ENCODE results near the gene EFCAB6. TPM values are rescaled to one million over a fixed set of nuclear protein-coding genes. Genes with fewer than 3 reads are reported as not detected.

The EFCAB6 gene
- total and polyA plus RNA-seq, 2 of the 13 experiments (the other 11 are each of a cell fraction or from before 2014, with no cell fraction given), result not detected

GRCh38 chr22:43515902-43516301 lies 296.2 kb downstream of the EFCAB6 start:
- Histone ChIP-seq H4K20me1 (ENCODE audit: insufficient read depth, low read length) (no peaks in the 10 kb centered on the region), H3K9ac (ENCODE audit: insufficient read depth, low read depth, low read length) (no peak overlapping the region), H3K4me3 (replicated peaks in 1 of 3; ENCODE audit: insufficient read depth in 1 of 3, low read depth in 2 of 3, low read length in 3 of 3) (no peak overlapping the region), H3K4me2 (ENCODE audit: low read depth, low read length) (no peak overlapping the region), H3K79me2 (ENCODE audit: insufficient read depth, low read length) (no peaks in the 10 kb centered on the region), H2AFZ (ENCODE audit: low read length) (no peak overlapping the region), H3K27ac (ENCODE audit: extremely low read length, insufficient read depth, low read length) (no peak overlapping the region), H3K27me3 (ENCODE audit: control insufficient read depth in 1 of 2, insufficient read depth in 2 of 2, low read length in 2 of 2) (peaks cover 0 to 1% of the 10 kb centered on the region in 2 experiments; a peak in 1 of 5 replicates), H3K36me3 (replicated peaks in 1 of 2; ENCODE audit: control insufficient read depth in 1 of 2, insufficient read depth in 2 of 2, low read length in 2 of 2) (no peaks in the 10 kb centered on the region), H3K9me3 (ENCODE audit: low read length) (no peaks in the 10 kb centered on the region), H3K4me1 (ENCODE audit: insufficient read depth, low read length) (no peaks in the 10 kb centered on the region)
- CTCF ChIA-PET (ENCODE audit: low intra/inter-chr PET ratio, low total read pairs), result no interaction called here
- no TSS peak for BruUV-seq (replicated peaks)
- in situ Hi-C loops (cut with HindIII; ENCODE audit: extremely low pct_ligation_motif_present, low pct_unique_long_range_greater_than_20kb), result no loop called here
- intact Hi-C loops (cut with micrococcal nuclease; ENCODE audit: unreplicated experiment), result no loop called here
- FAIRE-seq, result no peak
- POLR2A ChIA-PET, result no interaction called here
- 53% methylated on average over 4 of the region's 13 CpGs for WGBS (ENCODE audit: low lambda C conversion rate)
- ATAC-seq, result no peak
- TF ChIP-seq ZNF510 (CRISPR knock-in tag; IDR thresholded peaks at IDR 0.05; ENCODE audit: low read depth) (no peak), RCOR2 (CRISPR knock-in tag; IDR thresholded peaks at IDR 0.05) (no peak), ZNF235 (CRISPR knock-in tag; IDR thresholded peaks at IDR 0.05; ENCODE audit: borderline replicate concordance) (no peak), SMC3 (IDR thresholded peaks at IDR 0.05; ENCODE audit: low read length) (no peak), SAFB2 (CRISPR knock-in tag; IDR thresholded peaks at IDR 0.05; ENCODE audit: borderline replicate concordance, low read depth) (no peak), ZNF512B (CRISPR knock-in tag; IDR thresholded peaks at IDR 0.05; ENCODE audit: borderline replicate concordance) (no peak), ATM (IDR thresholded peaks at IDR 0.05; ENCODE audit: borderline replicate concordance) (no peak), ZMYM2 (CRISPR knock-in tag; IDR thresholded peaks at IDR 0.05) (no peak), IKZF4 (CRISPR knock-in tag; IDR thresholded peaks at IDR 0.05; ENCODE audit: borderline replicate concordance, low read depth, not compliant biosample characterization) (no peak), ZNF557 (CRISPR knock-in tag; IDR thresholded peaks at IDR 0.05) (no peak), ZNF883 (CRISPR knock-in tag; IDR thresholded peaks at IDR 0.05; ENCODE audit: not compliant biosample characterization) (no peak), ZNF737 (CRISPR knock-in tag; IDR thresholded peaks at IDR 0.05; ENCODE audit: borderline replicate concordance) (no peak), MEIS2 (CRISPR knock-in tag; IDR thresholded peaks at IDR 0.05) (no peak), BRF2 (CRISPR knock-in tag; IDR thresholded peaks at IDR 0.05) (no peak), ZNF562 (CRISPR knock-in tag; IDR thresholded peaks at IDR 0.05; ENCODE audit: borderline replicate concordance) (no peak), ZNF468 (CRISPR knock-in tag; IDR thresholded peaks at IDR 0.05) (no peak), NBN (conservative IDR thresholded peaks at IDR 0.05) (no peak), MAX (IDR thresholded peaks at IDR 0.05) (no peak), SATB2 (CRISPR knock-in tag; IDR thresholded peaks at IDR 0.05) (no peak)
- no peak for DNase-seq (ENCODE audit: low spot score)

Measured in HepG2 (cell line).